Adrenal gland (tissue), 12 donors: ENCODE data around the gene PPIL1. TPM values are rescaled to one million over a fixed set of nuclear protein-coding genes. Genes with fewer than 3 reads are reported as not detected.

Experiments
- DNase-seq, 7 donors: peaks; one replicate each; pipeline ENCODE4 v3.0.0-alpha.2; 2019 to 2020
- H3K27ac ChIP-seq, 5 donors: fragments of 200-600 bp; sonication (generic) in 4 of 5; 1 replicate in 3 of 5; 2 replicates in 2 of 5; pipeline versions ENCODE4 v1.5.1 to v1.8.0; 2016 to 2020; ENCODE audit warnings: mild to moderate bottlenecking in 1 of 5
- H3K27me3 ChIP-seq: fragments of 200-600 bp; 2 replicates; pipeline ENCODE4 v1.8.0; 2021
- H3K36me3 ChIP-seq, 2 donors: fragments of 200-600 bp; replicated peaks in 1 of 2; 1 replicate in 1 of 2; 2 replicates in 1 of 2; pipeline versions ENCODE4 v1.5.1 to v1.8.0; 2018 to 2022
- H3K4me1 ChIP-seq, 2 donors: fragments of 200-600 bp; replicated peaks in 1 of 2; 1 replicate in 1 of 2; 2 replicates in 1 of 2; pipeline versions ENCODE4 v1.5.1 to v1.8.0; 2018 to 2021
- H3K4me3 ChIP-seq, 4 donors: fragments of 200-600 bp; sonication (generic) in 3 of 4; one replicate each; pipeline ENCODE4 v1.5.1; 2016 to 2018
- H3K9me3 ChIP-seq, 3 donors: fragments of 200-600 bp; sonication (generic) in 1 of 3; replicated peaks in 1 of 3; 1 replicate in 2 of 3; 2 replicates in 1 of 3; pipeline versions ENCODE4 v1.5.1 to v1.8.0; 2016 to 2021
- CTCF ChIP-seq, 6 experiments: fragments of 450-650 bp in 4 of 6; fragments of 200-600 bp in 2 of 6; sonication (generic) in 1 of 6; IDR thresholded peaks; 1 replicate in 5 of 6; 2 replicates in 1 of 6; pipeline versions ENCODE4 v1.5.1 to v1.8.0; 2016 to 2021; ENCODE audit warnings: antibody characterized with exemption in 6 of 6, mild to moderate bottlenecking in 2 of 6, moderate library complexity in 1 of 6
- POLR2A ChIP-seq, 2 donors: fragments of 450-650 bp; IDR thresholded peaks; one replicate each; pipeline ENCODE4 v1.6.1; 2017; ENCODE audit warnings: antibody characterized with exemption in 2 of 2, mild to moderate bottlenecking in 2 of 2, moderate library complexity in 1 of 2
- WGBS, 4 donors: extraction: QIAGEN DNeasy Blood & Tissue Kit in 2 of 4; methylation state at CpG; one replicate each; pipeline versions ENCODE4 v1.1.5 to v1.1.7; 2013 to 2017; 5-methylcytosine and 5-hydroxymethylcytosine counted together
- intact Hi-C, 2 donors: fragments of 100-400 bp; cut with DNase I; formaldehyde crosslinking; loops; one replicate each; pipeline versions ENCODE4 v1.14.1 to v1.15.0; 2022 to 2023
- polyA plus RNA-seq, 3 donors: library from polyadenylated mRNA; stranded (reverse); fragments of 200-250 nt in 2 of 3; fragments of 350-450 nt in 1 of 3; fragmentation: Illumina TruSeq in 1 of 3; extraction: RNeasy Lipid Tissue Mini Kit (QIAGEN cat#74804) in 1 of 3; gene quantifications; one replicate each; pipeline ENCODE4 v1.2.3, GENCODE V29; 2013 to 2014
- total RNA-seq, 9 donors: library from RNA; depleted of rRNA in 4 of 9; stranded (reverse); fragments of >200 nt in 4 of 9; fragments of 120-200 nt in 1 of 9; fragmentation: NEBNext Ultra II Directional in 1 of 9; extraction: Animal tissue kit (Norgen Biotek cat#: 25700) in 1 of 9; gene quantifications; one replicate each; pipeline versions ENCODE4 v1.1.0 to v1.2.4, GENCODE V29; 2013 to 2023
- donor health status: healthy with polysubstance abuse.
- donor health status: Bipolar disorder and iron deficiency.
- donor health status: DM: yes; HTN: yes; CAD: no.
- donor health status: DM: no; HTN: no; CAD: no.
- donor health status: DM: no; HTN: no; CAD: no.
- donor health status: DM: yes; HTN: yes; CAD: no.

Gene PPIL1
- total and polyA plus RNA-seq, 12 donors, result 8.2 to 138 (median 49.9) TPM

DNA sequence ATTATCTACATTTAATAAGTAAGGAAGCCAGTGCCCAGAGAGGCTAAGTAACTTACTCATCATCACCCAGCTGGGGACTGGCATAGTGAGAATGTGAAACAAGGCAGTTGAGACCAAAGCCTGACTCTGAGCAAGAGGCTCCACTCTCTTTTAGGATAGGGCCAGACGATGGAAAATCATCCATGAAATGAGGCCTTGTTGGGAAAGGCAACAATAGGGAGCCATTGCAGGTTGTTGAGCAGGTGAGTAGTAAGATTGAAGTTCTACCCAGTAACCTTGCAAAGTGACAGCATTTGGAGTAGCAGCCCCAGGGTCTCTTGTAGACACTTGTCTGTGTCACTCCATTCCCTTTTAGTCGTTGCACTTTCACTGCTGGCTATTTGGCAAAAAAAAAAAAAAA lies 32.8 kb downstream of the PPIL1 start:
- DNase-seq, result no peak
- Histone ChIP-seq H3K27me3 (no peaks in the 10 kb centered on the region), H3K27ac (no peak overlapping the region), H3K36me3 (no peaks in the 10 kb centered on the region), H3K4me1 (peaks cover 15 to 18% of the 10 kb centered on the region in 2 donors), H3K9me3 (no peaks in the 10 kb centered on the region), H3K4me3 (no peak overlapping the region)
- WGBS, 4 donors, result 82 to 96% (median 89%) methylated on average over 2 of the region's 2 CpGs
- intact Hi-C loops, result no loop called here
- no peak for TF ChIP-seq CTCF (IDR thresholded peaks at IDR 0.05)

DNA sequence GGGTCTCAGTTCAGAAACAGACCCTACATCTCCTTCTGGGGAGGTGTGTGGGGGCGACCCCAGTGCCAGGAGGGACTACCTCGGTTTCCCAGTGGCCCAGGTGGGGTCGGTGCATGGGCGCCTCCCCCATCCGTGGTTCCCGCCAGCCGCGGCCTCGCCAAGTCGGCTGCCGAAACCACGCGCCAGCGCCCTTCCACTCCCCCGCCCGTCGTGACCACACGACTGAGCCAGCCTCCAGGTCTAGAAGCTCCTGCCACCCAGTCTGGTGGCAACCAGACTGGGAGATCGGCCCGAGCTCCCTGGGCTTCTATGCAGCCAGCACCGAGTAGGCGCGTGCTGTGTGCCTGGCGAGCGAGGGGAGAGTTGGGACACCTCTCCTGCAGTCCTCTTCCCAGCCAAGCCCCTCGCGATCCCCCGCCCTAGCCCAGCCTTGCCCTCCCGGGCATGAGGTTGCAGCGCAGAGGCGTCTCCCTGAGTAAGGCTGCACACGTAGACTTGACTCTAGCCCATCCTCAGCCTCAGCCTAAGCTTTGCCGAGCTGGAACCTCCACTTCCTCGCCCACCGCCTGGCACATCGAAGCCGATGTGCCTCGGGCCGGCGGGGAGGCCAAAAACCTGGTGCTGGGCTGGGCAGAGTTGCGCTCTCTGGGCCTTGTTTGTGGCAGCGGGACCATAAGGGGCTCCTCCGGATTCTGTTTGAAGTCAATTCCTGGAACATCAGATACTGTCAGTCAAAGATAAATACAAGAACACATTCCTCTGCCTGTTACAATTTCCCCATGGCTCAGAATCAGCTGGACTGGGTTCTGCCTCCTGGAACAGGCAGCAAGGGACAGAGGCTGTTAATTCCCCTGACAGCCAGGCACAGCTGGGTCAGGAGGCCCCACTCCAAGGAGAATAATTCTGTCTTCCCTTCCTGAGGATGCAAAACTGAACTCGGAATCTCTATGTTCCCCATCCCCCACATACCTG lies 33.9 kb downstream of the PPIL1 start:
- WGBS, 4 donors, result 28 to 47% (median 31%) methylated on average over 13 to 44 of the region's 44 CpGs

GRCh38 chr6:36839749-36840431 lies 34.7 kb downstream of the PPIL1 start:
- WGBS, 4 donors, result 0 to 2% (median 1%) methylated on average over 2 to 69 of the region's 70 CpGs
- intact Hi-C loops, result no loop called here

More for the DNA sequence above, 33.9 kb downstream of the PPIL1 start:
- Histone ChIP-seq H3K27ac (no peak overlapping the region), H3K27me3 (no peaks in the 10 kb centered on the region), H3K36me3 (no peaks in the 10 kb centered on the region), H3K9me3 (no peaks in the 10 kb centered on the region), H3K4me1 (peaks cover 15 to 18% of the 10 kb centered on the region in 2 donors), H3K4me3 (peak overlapping the region in 1 of 4 donors; percentile 62)
- no peak for DNase-seq
- TF ChIP-seq CTCF (IDR thresholded peaks at IDR 0.05) (no peak), POLR2A (IDR thresholded peaks at IDR 0.05) (no peak)
- intact Hi-C loops, result no loop called here

More at GRCh38 chr6:36839749-36840431, 34.7 kb downstream of the PPIL1 start:
- peak in 2 of 7 donors; percentile 38 to 46 for DNase-seq
- TF ChIP-seq POLR2A (IDR thresholded peaks at IDR 0.05) (no peak), CTCF (IDR thresholded peaks at IDR 0.05) (no peak)
- Histone ChIP-seq H3K4me3 (peak overlapping the region in 2 of 4 donors; percentile 6 to 62), H3K27me3 (no peaks in the 10 kb centered on the region), H3K27ac (no peak overlapping the region), H3K9me3 (no peaks in the 10 kb centered on the region), H3K36me3 (no peaks in the 10 kb centered on the region), H3K4me1 (peaks cover 15 to 18% of the 10 kb centered on the region in 2 donors)
